Brain microvascular endothelial cell (primary cell): ENCODE measurements around the gene RNF157.

Experiments
- DNase-seq: peaks from one replicate; pipeline ENCODE4 v3.0.0-alpha.2; 2020
- H3K27ac ChIP-seq: fragments of 250-450 bp; sonication (Bioruptor Pico); 2 replicates; pipeline ENCODE4 v1.5.1; 2020; ENCODE audit warnings: mild to moderate bottlenecking, moderate library complexity
- H3K27me3 ChIP-seq: fragments of 250-450 bp; sonication (Bioruptor Pico); replicated peaks from 2 replicates; pipeline ENCODE4 v1.5.1; 2020; ENCODE audit warnings: mild to moderate bottlenecking
- H3K36me3 ChIP-seq: fragments of 250-450 bp; sonication (Bioruptor Pico); replicated peaks from 2 replicates; pipeline ENCODE4 v1.5.1; 2020; ENCODE audit warnings: mild to moderate bottlenecking
- H3K4me3 ChIP-seq: 2 replicates; pipeline ENCODE4 v1.5.1; 2011; ENCODE audit warnings: low read depth, mild to moderate bottlenecking, control low read depth, low read length, moderate library complexity
- CTCF ChIP-seq: IDR thresholded peaks from 2 replicates; pipeline ENCODE4 v1.5.1; 2011; ENCODE audit warnings: low read depth, mild to moderate bottlenecking, moderate library complexity, low read length, control low read depth, inconsistent platforms; ENCODE audit errors: missing control alignments
- in situ Hi-C: cut with HindIII; loops from 2 replicates; pipeline ENCODE4 v1.10.0; 2017; ENCODE audit warnings: low sequenced_read_pairs, low pct_ligation_motif_present

The RNF157 gene

GRCh38 chr17:76267051-76267576 is 26.8 kb upstream of the RNF157 start:
- Histone ChIP-seq H3K27me3 (no peaks in the 10 kb centered on the region), H3K36me3 (peaks cover 2% of the 10 kb centered on the region), H3K27ac (no peak overlapping the region), H3K4me3 (peak overlapping the region; percentile 81)
- in situ Hi-C loops: loop anchor here (25.0 kb wide), 1 partner anchor 105 kb away; no protein-coding TSS in a partner anchor
- DNase-seq: no peak
- no peak for TF ChIP-seq CTCF

- DNase-seq: no peak
- in situ Hi-C loops: loop anchor here (25.0 kb wide), 1 partner anchor 104 kb away; no protein-coding TSS in a partner anchor
These were observed 26.1 kb upstream of the RNF157 start for GRCh38 chr17:76266244-76266938.

GRCh38 chr17:76265624-76266243 is 25.4 kb upstream of the RNF157 start:
- no peak for DNase-seq
- in situ Hi-C loops: loop anchor here (25.0 kb wide), 1 partner anchor 103 kb away; no protein-coding TSS in a partner anchor

More at GRCh38 chr17:76266244-76266938, 26.1 kb upstream of the RNF157 start:
- Histone ChIP-seq H3K27ac (peak overlapping the region; percentile 89), H3K27me3 (no peaks in the 10 kb centered on the region), H3K4me3 (peak overlapping the region; percentile 81), H3K36me3 (peaks cover 2% of the 10 kb centered on the region)
- no peak for TF ChIP-seq CTCF

GRCh38 chr17:76264755-76265623 is 24.7 kb upstream of the RNF157 start, which contains the start of gene UBALD2:
TSS of gene UBALD2 (plus strand) at chr17:76265348. CDS start at chr17:76265506, 158 bp downstream.
- in situ Hi-C loops: loop anchor here (25.0 kb wide), 1 partner anchor 103 kb away; no protein-coding TSS in a partner anchor
- H3K4me3 ChIP-seq: peak within 1 kb of the TSS; percentile 81
- peak; percentile 100 for DNase-seq
- no peaks in the 10 kb centered on the region for H3K27me3 ChIP-seq
- peaks cover 2% of the 10 kb centered on the region for H3K36me3 ChIP-seq
- TF ChIP-seq CTCF: no peak
- H3K27ac ChIP-seq: peak within 1 kb of the TSS; percentile 89

More at GRCh38 chr17:76265624-76266243, 25.4 kb upstream of the RNF157 start:
- H3K4me3 ChIP-seq: peak overlapping the region; percentile 81
- peaks cover 2% of the 10 kb centered on the region for H3K36me3 ChIP-seq
- no peak for TF ChIP-seq CTCF
- H3K27ac ChIP-seq: peak overlapping the region; percentile 89
- no peaks in the 10 kb centered on the region for H3K27me3 ChIP-seq

- TF ChIP-seq CTCF: no peak
- no peak for DNase-seq
- Histone ChIP-seq H3K27me3 (no peaks in the 10 kb centered on the region), H3K36me3 (peaks cover 2% of the 10 kb centered on the region), H3K27ac (peak overlapping the region; percentile 83), H3K4me3 (no peak overlapping the region)
- in situ Hi-C loops: loop anchor here (25.0 kb wide), 1 partner anchor 102 kb away; no protein-coding TSS in a partner anchor
These were observed 24.1 kb upstream of the RNF157 start for GRCh38 chr17:76264425-76264754.
